Measurements from ENCODE around the gene KLC4.
"Not testable (repeated sequence)": the region's sequence is repeated elsewhere in the genome, so short reads cannot be mapped to it uniquely, and the experiment has no call there.

KLC4 gene

GRCh38 chr6:43037197-43037596, 22.2 kb upstream of the KLC4 start:
- DNase-seq = no peak

DNA sequence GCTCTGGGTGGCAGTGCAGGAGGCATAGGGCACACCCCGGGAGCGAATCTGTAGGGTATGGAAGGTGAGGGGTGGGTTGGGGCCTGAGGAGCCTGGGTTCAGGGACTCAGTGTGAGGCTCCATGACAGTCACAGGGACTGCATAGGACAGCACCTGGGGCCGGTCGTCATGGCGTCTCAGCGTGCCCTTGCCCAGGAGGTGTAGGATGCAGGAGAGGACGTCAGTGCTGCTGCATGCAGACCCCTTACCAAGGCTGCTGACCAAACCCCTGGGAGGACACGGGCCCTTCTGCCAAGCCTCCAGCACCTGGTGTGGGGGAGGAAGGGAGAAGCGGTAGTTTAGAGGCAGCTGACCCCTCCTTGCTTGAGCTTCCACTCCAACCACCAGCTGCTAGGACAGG, 21.7 kb upstream of the KLC4 start:
- no peak for DNase-seq

GRCh38 chr6:43038727-43039126, 20.7 kb upstream of the KLC4 start:
- DNase-seq = no peak

- no peak for DNase-seq
These were observed 18.7 kb upstream of the KLC4 start for GRCh38 chr6:43040542-43041257.

DNA sequence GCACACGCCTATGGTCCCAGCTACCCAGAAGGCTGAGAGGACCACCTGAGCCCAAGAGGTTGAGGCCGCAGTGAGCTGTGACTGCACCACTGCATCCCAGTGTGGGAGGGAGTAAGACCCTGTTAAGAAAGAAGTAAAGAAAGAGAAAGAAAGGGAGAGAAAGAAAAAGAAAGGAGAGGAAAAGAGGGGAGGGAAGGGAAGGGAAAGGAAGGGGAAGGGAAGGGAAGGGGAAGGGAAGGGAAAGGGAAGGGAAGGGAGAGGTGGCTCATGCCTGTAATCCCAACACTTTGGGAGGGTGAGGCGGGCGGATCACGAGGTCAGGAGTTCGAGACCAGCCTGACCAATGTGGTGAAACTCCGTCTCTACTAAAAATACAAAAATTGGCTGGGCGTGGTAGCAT, 18.0 kb upstream of the KLC4 start:
- not testable (repeated sequence) for DNase-seq

- no peak for DNase-seq
These were observed 16.1 kb upstream of the KLC4 start for GRCh38 chr6:43043310-43043709.

GRCh38 chr6:43045371-43045930, 14.0 kb upstream of the KLC4 start:
- no peak for DNase-seq

DNA sequence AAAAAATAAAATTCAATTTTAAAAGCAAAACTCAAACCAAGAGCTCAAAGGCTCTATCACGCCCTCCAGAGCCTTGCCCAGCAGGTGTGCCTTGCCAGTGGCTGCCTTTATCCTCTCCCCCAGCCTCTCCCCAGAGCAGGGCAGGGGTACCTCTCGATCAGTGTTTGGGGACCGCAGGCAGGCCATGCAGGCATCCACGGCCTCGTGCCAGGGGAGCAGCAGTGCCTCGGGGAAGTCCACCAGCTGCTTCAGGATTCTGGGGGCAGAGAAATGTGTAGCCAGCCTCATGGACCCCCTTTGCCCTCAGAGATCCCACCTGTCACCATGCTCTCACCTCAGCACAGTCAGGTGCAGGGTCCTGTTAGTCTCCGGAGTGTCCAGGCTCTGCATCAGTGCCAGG, 11.4 kb upstream of the KLC4 start:
- no peak for DNase-seq

DNA sequence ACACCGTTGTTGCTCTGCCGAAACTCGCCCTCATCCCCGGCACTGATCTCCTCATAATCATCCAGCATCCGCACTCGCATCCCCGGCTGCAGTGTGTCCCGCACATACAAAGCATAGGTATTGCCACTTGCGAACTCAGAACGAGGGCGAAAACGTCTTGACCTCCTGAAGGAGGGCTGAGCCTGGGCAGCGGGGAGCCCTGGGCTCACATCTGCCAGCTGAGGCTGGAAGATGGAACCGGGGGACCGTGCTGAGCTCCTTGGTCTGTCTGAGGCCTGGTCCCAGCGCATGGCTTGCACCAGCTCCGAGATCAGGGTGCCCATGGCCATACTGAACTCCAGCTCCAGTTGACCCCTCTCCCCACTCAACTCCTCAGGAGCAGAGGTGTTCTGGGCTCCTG, 8.4 kb upstream of the KLC4 start:
- no peak for DNase-seq

GRCh38 chr6:43052225-43052841, 7.1 kb upstream of the KLC4 start:
- no peak for DNase-seq

DNA sequence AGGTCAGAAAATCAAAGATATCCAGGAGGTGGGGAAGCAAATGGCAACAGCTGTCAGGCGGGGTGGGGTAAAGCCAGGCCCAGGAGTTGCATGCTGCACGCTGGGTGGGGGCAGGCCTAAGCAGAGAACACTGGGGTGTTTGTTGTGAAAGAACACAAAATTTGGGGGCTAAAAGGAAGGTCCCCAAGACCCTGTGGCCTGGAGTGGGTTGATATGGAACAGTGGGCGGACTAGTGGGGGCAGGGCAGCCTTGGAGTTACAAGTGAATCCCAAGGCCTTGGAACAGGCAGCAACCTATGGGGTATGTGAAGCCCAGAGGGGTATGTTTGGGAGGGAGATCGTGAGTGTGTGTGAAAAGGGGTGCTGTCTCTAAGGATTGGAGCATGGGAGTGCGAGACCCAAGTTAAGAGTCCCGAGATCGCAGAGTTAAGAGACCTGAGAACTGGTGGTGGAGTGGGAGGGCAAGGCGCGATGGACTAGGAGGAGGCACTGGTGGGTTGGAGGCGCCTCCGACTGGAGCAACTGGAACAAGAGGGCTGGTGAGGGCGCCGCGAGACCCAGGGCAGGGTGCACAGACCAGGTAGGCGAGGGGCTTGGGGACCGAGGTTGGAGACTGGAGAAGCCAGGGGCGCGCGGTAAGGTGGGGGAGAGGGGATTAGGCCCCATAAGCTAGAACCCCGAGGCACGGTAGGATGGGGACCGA, 6.4 kb upstream of the KLC4 start:
- no peak for DNase-seq

DNA sequence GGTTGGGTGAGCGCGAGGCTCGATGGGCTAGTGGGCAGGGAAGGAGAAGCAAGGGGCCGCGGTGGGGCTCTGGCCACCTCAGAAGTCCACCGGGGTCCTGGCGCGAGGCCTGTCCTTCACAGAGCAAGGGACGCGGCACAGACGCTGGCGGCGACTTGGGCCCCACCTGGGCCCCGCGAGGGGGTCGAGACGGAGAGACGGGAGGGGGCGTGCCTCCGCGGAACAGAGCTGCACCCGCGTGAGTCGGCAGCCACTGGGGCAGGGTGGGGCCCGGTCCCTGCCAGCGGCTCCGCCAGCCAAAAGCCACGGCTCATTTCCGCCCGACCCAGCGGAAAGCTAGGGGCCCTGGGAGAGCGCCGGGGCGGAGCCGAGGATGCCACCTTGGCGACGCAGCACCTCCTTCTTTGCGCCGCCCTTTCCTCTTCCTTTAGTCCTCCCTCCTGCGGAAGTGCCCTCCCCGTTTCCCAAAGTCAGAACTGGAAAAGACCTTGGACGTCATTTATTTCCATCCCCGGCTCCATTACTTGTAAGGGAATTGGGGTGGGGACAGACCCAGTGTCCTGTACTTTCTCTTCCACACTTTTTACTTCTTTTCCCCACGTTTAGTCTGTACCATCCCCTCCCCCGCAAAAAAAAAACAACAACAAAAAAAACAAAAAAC, 5.8 kb upstream of the KLC4 start, which contains the start of gene CUL7:
Gene CUL7 (minus strand): TSS at position 307 of the 661 bp plus-strand sequence. CDS start 1,063 bp downstream, outside the sequence.
- peak; percentile 96 for DNase-seq

GRCh38 chr6:43054206-43054943, 5.1 kb upstream of the KLC4 start:
- DNase-seq = no peak

- no peak for DNase-seq
These were observed 3.5 kb upstream of the KLC4 start for GRCh38 chr6:43055966-43056365.

DNA sequence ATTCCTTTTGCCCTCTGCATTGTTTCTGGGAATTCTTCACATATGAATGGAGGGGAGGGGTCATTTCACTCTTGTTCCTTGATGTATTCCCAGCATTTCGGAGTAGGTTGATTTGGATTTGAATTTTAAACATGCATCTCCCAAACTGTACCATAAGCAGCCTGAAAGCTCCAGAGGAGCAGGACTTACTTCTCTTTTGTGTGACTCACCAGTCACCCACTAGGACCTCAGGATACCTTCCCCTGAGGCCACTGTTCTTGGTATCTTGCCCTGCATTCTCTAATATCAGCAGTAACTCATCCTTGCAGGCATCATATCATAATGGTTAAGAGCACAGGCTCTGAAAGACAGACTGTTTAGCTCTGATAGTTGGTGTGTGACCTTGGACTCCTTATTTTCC, 900 bp upstream of the KLC4 start:
- no peak for DNase-seq

DNA sequence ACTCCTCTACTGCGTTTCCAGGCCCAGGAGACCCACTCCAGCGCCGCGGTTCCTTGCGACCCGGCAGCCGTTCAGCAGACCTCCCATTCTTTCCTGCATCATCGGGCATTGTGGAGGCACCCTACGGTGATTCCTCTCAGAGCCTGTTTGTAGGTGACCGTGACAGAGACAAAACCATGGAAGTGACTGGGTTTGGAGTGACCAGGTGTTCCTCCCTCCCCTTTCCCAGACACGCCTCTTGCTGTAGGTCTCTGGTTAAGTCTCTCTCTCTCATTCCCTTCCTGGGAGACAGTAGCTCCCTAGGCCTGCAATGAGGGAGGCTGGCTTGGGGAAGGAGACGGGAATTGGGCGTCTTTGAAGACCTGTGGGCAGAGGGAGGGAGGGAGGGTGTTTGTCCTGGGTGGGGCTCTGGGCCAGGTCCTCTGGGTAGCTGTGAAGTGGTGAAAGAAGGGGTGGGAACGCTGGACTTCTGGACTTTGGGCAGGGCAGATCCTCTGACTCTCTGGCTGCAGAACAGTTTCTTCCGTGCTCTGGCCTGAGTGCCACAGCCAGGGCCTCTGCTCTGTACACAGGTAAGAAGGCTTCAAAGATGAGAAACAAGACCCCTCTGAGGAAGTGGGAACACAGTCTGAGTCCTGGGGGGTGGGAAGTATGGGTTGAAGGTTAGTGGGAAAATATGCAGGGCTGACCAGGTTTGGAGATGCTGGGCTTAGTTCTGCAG, 763 bp downstream of the KLC4 start:
- no peak for DNase-seq

DNA sequence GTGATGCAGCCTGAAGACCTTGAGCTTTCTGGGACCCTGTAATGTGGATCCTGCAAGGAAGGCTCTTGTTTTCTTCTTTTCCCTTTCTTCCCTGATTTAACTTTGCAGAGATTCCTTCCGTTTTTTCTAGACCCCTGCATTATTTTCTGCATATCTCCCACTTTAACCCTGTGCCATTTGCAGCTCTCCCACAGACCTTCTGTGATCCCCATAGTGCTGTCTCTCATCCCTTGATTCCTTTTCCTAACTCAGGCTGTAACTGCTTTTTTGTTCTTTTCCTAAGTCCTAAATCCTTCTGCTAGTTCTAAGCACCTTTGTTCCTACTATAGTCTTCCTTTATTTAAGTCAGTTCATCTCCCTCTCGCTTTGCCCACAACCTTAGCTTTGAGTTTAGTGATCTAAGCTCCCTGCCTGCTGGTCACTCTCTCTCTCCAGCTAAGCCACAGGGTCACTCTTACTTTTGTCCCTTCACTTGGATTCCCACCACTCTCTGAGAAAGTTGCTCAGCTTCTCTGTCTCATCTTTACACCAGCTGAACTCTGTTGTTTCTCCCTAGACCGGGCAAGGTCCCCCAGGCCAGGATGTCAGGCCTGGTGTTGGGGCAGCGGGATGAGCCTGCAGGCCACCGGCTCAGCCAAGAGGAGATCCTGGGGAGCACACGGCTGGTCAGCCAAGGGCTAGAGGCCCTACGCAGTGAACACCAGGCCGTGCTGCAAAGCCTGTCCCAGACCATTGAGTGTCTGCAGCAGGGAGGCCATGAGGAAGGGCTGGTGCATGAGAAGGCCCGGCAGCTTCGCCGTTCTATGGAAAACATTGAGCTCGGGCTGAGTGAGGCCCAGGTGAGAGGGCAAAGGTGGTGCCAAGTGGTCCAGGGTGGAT, 1.6 kb downstream of the KLC4 start:
- DNase-seq = no peak

DNA sequence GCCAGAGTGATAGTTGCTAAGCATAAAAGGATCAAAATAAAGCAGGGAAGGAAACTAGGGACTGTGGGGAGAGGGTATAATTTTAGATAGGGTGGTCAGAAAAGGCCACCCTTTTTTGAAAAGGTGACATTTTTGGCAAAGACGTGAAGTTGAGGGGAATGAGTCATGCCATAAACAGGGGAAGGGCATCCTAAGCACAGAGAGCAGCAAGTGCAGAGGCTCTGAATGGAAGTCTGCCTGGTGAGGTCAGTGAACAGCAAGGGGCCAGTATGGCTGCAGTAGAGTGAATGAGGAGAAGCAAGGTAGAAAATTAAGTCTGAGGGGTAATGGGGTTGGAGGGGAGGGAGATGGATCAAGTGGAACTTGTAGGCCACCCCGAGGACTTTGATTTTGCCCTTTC, 2.4 kb downstream of the KLC4 start:
- DNase-seq = no peak

DNA sequence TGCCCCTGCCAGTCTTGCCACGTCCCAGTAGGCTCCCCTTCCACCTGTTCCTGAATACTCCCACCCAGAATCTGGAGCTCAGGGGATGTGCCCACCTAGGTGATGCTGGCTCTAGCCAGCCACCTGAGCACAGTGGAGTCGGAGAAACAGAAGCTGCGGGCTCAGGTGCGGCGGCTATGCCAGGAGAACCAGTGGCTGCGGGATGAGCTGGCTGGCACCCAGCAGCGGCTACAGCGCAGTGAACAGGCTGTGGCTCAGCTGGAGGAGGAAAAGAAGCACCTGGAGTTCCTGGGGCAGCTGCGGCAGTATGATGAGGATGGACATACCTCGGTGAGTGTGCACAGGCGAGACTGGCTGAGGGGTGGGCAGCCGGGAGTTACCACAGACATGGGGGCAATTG, 3.4 kb downstream of the KLC4 start:
- DNase-seq = no peak

DNA sequence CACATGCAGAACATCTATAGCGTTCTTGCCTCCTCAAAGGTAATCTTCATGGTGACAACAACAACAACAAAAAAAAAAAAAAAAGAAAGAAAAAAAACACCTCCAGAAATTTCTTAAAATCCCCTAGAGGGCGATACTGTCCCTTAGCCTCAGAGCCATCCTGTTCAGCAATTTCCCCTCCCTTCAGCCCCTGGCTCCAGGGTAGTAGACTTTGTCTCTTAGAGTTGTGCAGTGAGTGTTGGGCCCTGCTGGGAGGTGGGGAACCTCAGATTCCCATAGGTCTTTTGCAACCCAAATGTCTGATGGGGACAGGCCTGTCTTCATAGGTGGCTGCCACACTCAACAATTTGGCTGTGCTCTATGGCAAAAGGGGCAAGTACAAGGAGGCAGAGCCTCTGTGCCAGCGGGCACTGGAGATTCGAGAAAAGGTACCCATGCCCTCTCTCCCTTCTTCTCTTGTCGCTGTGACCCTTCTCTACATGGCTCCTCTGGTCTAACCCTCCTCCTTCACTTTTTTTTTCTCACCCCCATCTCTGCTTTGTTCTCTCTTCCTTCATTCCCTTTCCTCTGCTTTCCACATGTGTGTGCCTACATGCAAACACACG, 10.7 kb downstream of the KLC4 start:
- peak; percentile 74 for DNase-seq

Measured in eye (tissue), 1 donor.